ENCODE results near the gene MCRIP1. TPM values are rescaled to one million over a fixed set of nuclear protein-coding genes. Genes with fewer than 3 reads are reported as not detected.

Gene MCRIP1
- total and polyA plus RNA-seq, 7 donors = 20.5 to 187 (median 45.1) TPM

DNA sequence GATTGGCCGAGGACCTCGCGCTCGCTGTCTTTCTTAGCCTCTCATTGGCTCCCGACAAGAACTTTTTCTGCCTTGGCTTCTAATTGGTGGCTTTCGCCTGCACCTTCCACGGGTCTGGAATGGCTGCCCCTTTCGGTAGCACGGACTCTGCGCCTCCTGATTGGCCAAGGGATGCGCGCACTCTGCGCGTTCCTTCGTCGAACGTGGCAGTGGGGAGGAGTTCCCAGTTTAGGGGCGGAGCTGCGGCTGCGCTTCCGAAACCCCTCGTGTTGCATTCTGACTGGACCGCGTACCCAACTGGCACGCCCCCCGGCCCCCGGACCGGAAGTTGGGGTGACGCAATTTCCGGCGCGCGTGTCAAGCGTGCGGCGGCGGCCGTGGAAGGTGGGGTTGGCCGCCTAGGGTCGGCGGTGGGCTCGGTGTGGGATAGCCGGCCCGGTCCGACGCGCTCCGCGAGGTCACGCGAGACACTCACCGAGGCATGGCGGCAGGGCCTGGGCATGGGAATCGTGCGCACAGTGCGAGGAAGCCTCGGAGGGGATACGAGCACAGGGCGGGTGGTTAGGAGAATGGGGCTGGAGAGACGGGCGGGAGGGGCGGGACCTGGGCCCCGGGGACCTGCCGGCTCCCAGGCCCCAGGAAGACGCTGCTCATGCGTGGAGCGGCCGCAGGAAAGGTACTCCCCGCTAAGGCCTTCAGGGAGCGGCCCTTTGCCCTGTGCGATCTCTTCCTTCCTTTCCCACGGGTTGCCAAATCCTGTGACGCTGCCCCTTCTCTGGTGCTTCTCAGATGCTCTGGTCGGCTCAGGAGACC lies 27.9 kb upstream of the MCRIP1 start:
- Histone ChIP-seq H3K27ac (peak overlapping the region; percentile 98), H3K36me3 (ENCODE audit: insufficient read depth in 1 of 2, low read depth in 1 of 2) (peaks cover 0 to 42% of the 10 kb centered on the region in 2 donors), H3K4me3 (peak overlapping the region; percentile 78), H3K27me3 (ENCODE audit: insufficient read depth in 3 of 3, low read length in 2 of 3) (no peaks in the 10 kb centered on the region), H3K4me1 (peaks cover 34% of the 10 kb centered on the region), H3K9me3 (no peaks in the 10 kb centered on the region)
- DNase-seq (peak; percentile 99 to 100), ATAC-seq (peak; percentile 89 to 92 (median 90))
- 0 to 1% (median 0%) methylated on average over 61 to 74 of the region's 74 CpGs for WGBS, 3 donors
- intact Hi-C loops (cut with DNase I) = loop anchor here in 1 of 2 donors (2.0 kb wide), 1 partner anchor 26 kb away; the partner anchor contains the start of gene PPP1R27
- TF ChIP-seq CTCF (IDR thresholded peaks at IDR 0.05) = peak; percentile 16

- DNase-seq = peak in 1 of 2 donors; percentile 100
Observed at GRCh38 chr17:81859906-81860755, 27.0 kb upstream of the MCRIP1 start, which contains the start of gene P4HB. TSS of gene P4HB (minus strand) at chr17:81860535. CDS start at chr17:81860471, 64 bp downstream.

DNA sequence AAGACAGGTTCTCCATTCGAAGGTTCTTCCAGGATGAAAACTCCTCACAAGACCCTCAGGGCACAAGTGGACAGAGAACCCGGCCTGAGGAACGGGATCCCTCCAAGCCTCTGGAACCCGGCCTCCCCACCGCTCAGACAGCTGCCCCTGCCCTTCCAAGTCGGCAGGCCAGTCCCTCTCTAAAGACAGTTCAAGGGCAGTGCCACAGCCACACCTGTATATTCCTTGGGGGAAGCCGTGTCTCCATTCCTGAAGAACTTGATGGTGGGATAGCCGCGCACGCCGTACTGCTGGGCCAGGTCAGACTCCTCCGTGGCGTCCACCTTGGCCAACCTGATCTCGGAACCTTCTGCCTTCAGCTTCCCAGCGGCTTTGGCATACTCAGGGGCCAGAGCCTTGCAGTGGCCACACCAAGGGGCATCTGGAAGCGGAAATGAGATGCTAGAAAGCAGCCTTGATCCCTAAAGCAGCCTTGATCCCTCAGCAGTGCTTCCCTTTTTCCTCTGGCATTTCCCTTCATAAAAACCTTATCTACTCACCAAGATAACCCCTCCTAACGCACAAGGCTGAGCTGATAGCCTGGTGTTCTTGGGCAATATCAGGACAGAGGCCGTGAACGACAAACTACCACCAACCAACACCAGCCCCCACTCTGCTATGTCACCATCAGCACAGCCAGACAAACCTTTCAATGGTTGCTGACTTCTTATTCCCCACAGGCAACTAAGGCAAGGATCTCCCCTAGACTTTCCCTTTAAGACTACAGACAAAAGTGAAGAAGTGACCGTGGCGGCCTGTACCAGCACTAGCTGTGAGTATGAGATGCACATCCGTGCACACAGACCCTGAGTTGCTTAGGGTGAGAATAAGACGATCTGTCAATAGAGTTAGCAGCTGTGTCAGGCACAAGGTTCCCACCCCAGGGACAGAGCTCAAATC lies 26.1 kb upstream of the MCRIP1 start:
- H3K4me3 ChIP-seq = peak overlapping the region; percentile 82
- H3K27me3 ChIP-seq (ENCODE audit: insufficient read depth in 3 of 3, low read length in 2 of 3) = no peaks in the 10 kb centered on the region
- DNase-seq (no peak), ATAC-seq (no peak)
- intact Hi-C loops (cut with DNase I) = loop anchor here (2.0 to 5.0 kb wide), 2 partner anchors 16 to 37 kb away; no protein-coding TSS in a partner anchor
- no peaks in the 10 kb centered on the region for H3K9me3 ChIP-seq
- WGBS, 3 donors = 36 to 45% (median 37%) methylated on average over 22 to 23 of the region's 23 CpGs
- peak overlapping the region; percentile 97 for H3K27ac ChIP-seq
- H3K36me3 ChIP-seq (ENCODE audit: insufficient read depth in 1 of 2, low read depth in 1 of 2) = peaks cover 3 to 49% of the 10 kb centered on the region in 2 donors
- peaks cover 50% of the 10 kb centered on the region for H3K4me1 ChIP-seq
- no peak for TF ChIP-seq CTCF (IDR thresholded peaks at IDR 0.05)

More at GRCh38 chr17:81859906-81860755, 27.0 kb upstream of the MCRIP1 start, which contains the start of gene P4HB:
- H3K9me3 ChIP-seq = no peaks in the 10 kb centered on the region
- H3K27ac ChIP-seq = peak within 1 kb of the TSS; percentile 98
- peaks cover 3 to 46% of the 10 kb centered on the region in 2 donors for H3K36me3 ChIP-seq (ENCODE audit: insufficient read depth in 1 of 2, low read depth in 1 of 2)
- TF ChIP-seq CTCF (IDR thresholded peaks at IDR 0.05) = no peak
- H3K4me1 ChIP-seq = peaks cover 41% of the 10 kb centered on the region
- WGBS, 3 donors = 0 to 1% (median 0%) methylated on average over 50 to 95 of the region's 95 CpGs
- intact Hi-C loops (cut with DNase I) = loop anchor here (2.0 to 5.0 kb wide), 3 partner anchors 17 to 38 kb away; partner anchors contain the start of gene PPP1R27 (in 1 of the 2)
- peak within 1 kb of the TSS; percentile 82 for H3K4me3 ChIP-seq
- H3K27me3 ChIP-seq (ENCODE audit: insufficient read depth in 3 of 3, low read length in 2 of 3) = no peaks in the 10 kb centered on the region
- ATAC-seq = peak in 3 of 4 donors; percentile 0 to 5 (median 3)
